HAP-1 (cell line): ENCODE data around the gene SNW1.

Source experiments
- DNase-seq, 2 experiments: peaks; one replicate each; pipeline ENCODE4 v3.0.0-alpha.2; 2016 to 2020; ENCODE audit warnings: low spot score in 2 of 2
- H3K27me3 ChIP-seq: fragments of 250-450 bp; sonication (Bioruptor Pico); 2 replicates; pipeline ENCODE4 v1.5.1; 2020; ENCODE audit warnings: low read depth, mild to moderate bottlenecking, moderate library complexity
- H3K36me3 ChIP-seq: fragments of 250-450 bp; sonication (Bioruptor Pico); replicated peaks from 2 replicates; pipeline ENCODE4 v1.5.1; 2020; ENCODE audit warnings: mild to moderate bottlenecking
- H3K4me1 ChIP-seq: fragments of 250-450 bp; sonication (Bioruptor Pico); 2 replicates; pipeline ENCODE4 v1.5.1; 2020; ENCODE audit warnings: mild to moderate bottlenecking
- H3K4me3 ChIP-seq: fragments of 250-450 bp; sonication (Bioruptor Pico); 2 replicates; pipeline ENCODE4 v1.5.1; 2020; ENCODE audit warnings: mild to moderate bottlenecking, moderate library complexity
- H3K9me3 ChIP-seq: fragments of 250-450 bp; sonication (Bioruptor Pico); 2 replicates; pipeline ENCODE4 v1.5.1; 2020; ENCODE audit warnings: mild to moderate bottlenecking, moderate library complexity
- in situ Hi-C: fragments of 300-500 bp; cut with MboI; formaldehyde crosslinking; loops from 3 replicates; pipeline ENCODE4 v1.14.3; 2020; ENCODE audit warnings: low sequenced_read_pairs, inconsistent platforms, mixed read lengths

SNW1 gene

DNA sequence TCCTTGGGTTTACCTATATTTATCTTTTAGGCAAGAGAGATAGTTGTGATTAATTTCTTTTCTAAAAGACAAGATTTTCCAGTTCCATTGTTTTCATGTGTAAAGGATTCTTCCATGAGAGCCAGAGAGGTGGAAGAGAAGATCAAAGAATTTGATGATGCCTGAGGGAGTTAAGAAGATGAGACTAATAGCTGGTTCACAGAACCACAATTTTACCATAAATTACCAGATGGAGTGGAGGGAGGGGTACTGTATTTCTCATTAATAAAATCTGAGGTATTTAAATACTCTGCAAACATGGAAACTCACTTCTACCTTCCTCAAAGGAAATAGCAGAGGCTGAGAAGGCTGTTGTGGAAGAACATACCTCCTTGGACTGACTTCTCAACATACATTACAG is 87.8 kb downstream of the SNW1 start:
- Histone ChIP-seq H3K9me3 (no peaks in the 10 kb centered on the region), H3K4me3 (no peak overlapping the region), H3K4me1 (peaks cover 13% of the 10 kb centered on the region), H3K36me3 (peaks cover 28% of the 10 kb centered on the region), H3K27me3 (no peaks in the 10 kb centered on the region)
- in situ Hi-C loops = no loop called here
- DNase-seq = no peak
